Hepatocyte (in vitro differentiated cells): Measurements from ENCODE around the gene MTIF3. TPM values are rescaled to one million over a fixed set of nuclear protein-coding genes. Genes with fewer than 3 reads are reported as not detected.

Experiments
- DNase-seq: peaks from one replicate; pipeline ENCODE4 v3.0.0-alpha.2; 2016; ENCODE audit warnings: low spot score
- H2AFZ ChIP-seq: fragments of 200-600 bp; sonication (generic); 2 replicates; pipeline ENCODE4 v1.6.0; 2016; ENCODE audit warnings: antibody characterized with exemption, mild to moderate bottlenecking
- H3K27ac ChIP-seq: fragments of 200-600 bp; sonication (generic); 2 replicates; pipeline ENCODE4 v1.5.1; 2016; ENCODE audit warnings: mild to moderate bottlenecking
- H3K27me3 ChIP-seq: fragments of 200-600 bp; sonication (generic); 2 replicates; pipeline ENCODE4 v1.6.1; 2016
- H3K36me3 ChIP-seq: fragments of 200-600 bp; sonication (generic); replicated peaks from 2 replicates; pipeline ENCODE4 v1.5.1; 2016; ENCODE audit warnings: low read depth; ENCODE audit not compliant: insufficient read depth
- H3K4me1 ChIP-seq: fragments of 200-600 bp; sonication (generic); 2 replicates; pipeline ENCODE4 v1.5.1; 2016; ENCODE audit warnings: mild to moderate bottlenecking, moderate library complexity; ENCODE audit not compliant: insufficient read depth
- H3K4me2 ChIP-seq: fragments of 200-600 bp; sonication (generic); 2 replicates; pipeline ENCODE4 v1.6.0; 2016
- H3K4me3 ChIP-seq: fragments of 200-600 bp; sonication (generic); 2 replicates; pipeline ENCODE4 v1.5.1; 2016; ENCODE audit warnings: mild to moderate bottlenecking
- H3K79me2 ChIP-seq: fragments of 200-600 bp; sonication (generic); 2 replicates; pipeline ENCODE4 v1.6.0; 2017; ENCODE audit warnings: mild to moderate bottlenecking
- H3K9me2 ChIP-seq: fragments of 200-600 bp; sonication (generic); replicated peaks from 2 replicates; pipeline ENCODE4 v1.6.0; 2017; ENCODE audit warnings: mild to moderate bottlenecking; ENCODE audit not compliant: insufficient read depth
- H3K9me3 ChIP-seq: fragments of 200-600 bp; sonication (generic); 2 replicates; pipeline ENCODE4 v1.5.1; 2016; ENCODE audit warnings: low read depth, mild to moderate bottlenecking
- H4K20me1 ChIP-seq: fragments of 200-600 bp; sonication (generic); 2 replicates; pipeline ENCODE4 v1.6.0; 2016; ENCODE audit warnings: mild to moderate bottlenecking; ENCODE audit not compliant: insufficient read depth, poor library complexity, severe bottlenecking
- EZH2 ChIP-seq: fragments of 200-600 bp; sonication (generic); IDR thresholded peaks from 2 replicates; pipeline ENCODE4 v1.6.1; 2016; ENCODE audit warnings: antibody characterized with exemption, mild to moderate bottlenecking, borderline replicate concordance
- EZH2phosphoT487 ChIP-seq: fragments of 200-600 bp; sonication (generic); IDR thresholded peaks from one replicate; pipeline ENCODE4 v1.6.1; 2018; ENCODE audit warnings: antibody characterized with exemption, mild to moderate bottlenecking, low read depth, moderate library complexity; ENCODE audit not compliant: unreplicated experiment, severe bottlenecking
- WGBS: methylation state at CpG from one replicate; pipeline ENCODE4 v1.1.6; 2016; ENCODE audit warnings: low lambda C conversion rate; ENCODE audit errors: missing lambda C conversion rate; 5-methylcytosine and 5-hydroxymethylcytosine counted together
- polyA plus RNA-seq: library from polyadenylated mRNA; unstranded; fragments of >200 nt; fragmentation: Nextera tagmentation; extraction: Ambion mirVana; gene quantifications from 2 replicates; pipeline ENCODE4 v1.2.1, GENCODE V29; 2016
- total RNA-seq: library from RNA; depleted of rRNA; stranded (reverse); fragments of >200 nt; gene quantifications from 2 replicates; pipeline ENCODE4 v1.2.3, GENCODE V29; 2014
- TF ChIP-seq, protein P1 (sequence below): fragments of 200-600 bp; sonication (generic); IDR thresholded peaks from 2 replicates; pipeline ENCODE4 v1.5.1; 2016; ENCODE audit warnings: antibody characterized with exemption, mild to moderate bottlenecking; ENCODE audit not compliant: poor library complexity

MTIF3 gene
- total and polyA plus RNA-seq, 2 experiments from 2014 or later, result 58.0 to 66.7 TPM

DNA sequence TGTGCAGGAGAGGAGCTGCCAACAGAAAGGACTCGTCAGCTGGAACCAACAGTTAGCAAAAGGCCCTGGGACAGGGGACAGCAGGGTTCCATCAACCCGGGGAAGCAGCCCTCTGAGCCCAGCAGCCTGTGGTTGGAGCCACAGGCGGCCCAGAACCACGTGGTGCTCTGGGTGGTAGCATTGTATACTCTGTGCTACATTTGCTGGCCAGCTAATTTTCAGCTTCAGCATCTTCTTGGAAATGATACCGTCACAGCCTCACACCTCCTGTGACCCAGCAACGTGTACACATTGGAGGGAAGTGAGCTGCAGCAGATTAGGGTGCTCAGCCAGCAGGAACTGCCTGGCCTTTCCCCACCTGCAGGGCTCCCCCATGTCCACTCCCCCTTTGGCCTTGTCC is 13.1 kb upstream of the MTIF3 start:
- no peak overlapping the region for H3K4me2 ChIP-seq
- 82% methylated on average over 6 of the region's 6 CpGs for WGBS
- H4K20me1 ChIP-seq, result no peaks in the 10 kb centered on the region
- H3K4me3 ChIP-seq, result no peak overlapping the region
- no peak overlapping the region for H2AFZ ChIP-seq
- no peaks in the 10 kb centered on the region for H3K9me3 ChIP-seq
- no peak overlapping the region for H3K27ac ChIP-seq
- DNase-seq, result no peak
- no peak for TF ChIP-seq EZH2phosphoT487
- no peak for TF ChIP-seq EZH2
- TF ChIP-seq, protein P1, sequence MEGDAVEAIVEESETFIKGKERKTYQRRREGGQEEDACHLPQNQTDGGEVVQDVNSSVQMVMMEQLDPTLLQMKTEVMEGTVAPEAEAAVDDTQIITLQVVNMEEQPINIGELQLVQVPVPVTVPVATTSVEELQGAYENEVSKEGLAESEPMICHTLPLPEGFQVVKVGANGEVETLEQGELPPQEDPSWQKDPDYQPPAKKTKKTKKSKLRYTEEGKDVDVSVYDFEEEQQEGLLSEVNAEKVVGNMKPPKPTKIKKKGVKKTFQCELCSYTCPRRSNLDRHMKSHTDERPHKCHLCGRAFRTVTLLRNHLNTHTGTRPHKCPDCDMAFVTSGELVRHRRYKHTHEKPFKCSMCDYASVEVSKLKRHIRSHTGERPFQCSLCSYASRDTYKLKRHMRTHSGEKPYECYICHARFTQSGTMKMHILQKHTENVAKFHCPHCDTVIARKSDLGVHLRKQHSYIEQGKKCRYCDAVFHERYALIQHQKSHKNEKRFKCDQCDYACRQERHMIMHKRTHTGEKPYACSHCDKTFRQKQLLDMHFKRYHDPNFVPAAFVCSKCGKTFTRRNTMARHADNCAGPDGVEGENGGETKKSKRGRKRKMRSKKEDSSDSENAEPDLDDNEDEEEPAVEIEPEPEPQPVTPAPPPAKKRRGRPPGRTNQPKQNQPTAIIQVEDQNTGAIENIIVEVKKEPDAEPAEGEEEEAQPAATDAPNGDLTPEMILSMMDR, result no peak
- no peaks in the 10 kb centered on the region for H3K36me3 ChIP-seq
- no peaks in the 10 kb centered on the region for H3K27me3 ChIP-seq
- no peaks in the 10 kb centered on the region for H3K4me1 ChIP-seq
- no peaks in the 10 kb centered on the region for H3K9me2 ChIP-seq
- no peaks in the 10 kb centered on the region for H3K79me2 ChIP-seq

DNA sequence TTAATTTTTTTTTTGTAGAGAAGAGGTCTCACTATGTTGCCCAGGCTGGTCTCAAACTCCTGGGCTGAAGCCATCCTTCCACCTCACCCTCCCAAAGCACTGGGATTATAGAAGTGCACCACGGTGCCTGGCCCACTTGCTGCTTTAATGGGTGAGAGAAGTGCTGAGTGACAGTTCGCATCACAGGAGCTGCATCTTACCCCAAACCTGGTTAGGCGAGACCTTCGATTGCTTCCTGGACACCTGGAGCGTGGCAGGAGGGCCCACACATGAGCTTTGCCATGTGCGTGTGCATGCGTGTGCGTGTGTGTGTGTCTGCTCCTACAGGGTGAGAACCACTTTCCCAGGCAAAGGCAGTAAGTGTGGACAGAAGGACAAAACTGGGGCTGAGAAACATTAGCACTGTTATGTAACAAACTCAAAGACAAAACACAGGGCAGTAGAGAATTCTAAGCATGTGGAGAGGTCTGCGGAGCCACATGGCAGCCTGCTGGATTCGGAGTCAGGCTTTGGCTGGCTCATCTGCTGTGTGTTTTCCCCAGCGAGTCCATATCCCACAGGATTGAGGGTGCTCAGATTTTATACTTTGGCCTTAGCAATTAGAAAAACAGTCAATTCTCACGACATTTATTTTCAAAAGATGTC is 11.7 kb upstream of the MTIF3 start:
- no peaks in the 10 kb centered on the region for H3K9me3 ChIP-seq
- no peak for DNase-seq
- no peaks in the 10 kb centered on the region for H3K4me1 ChIP-seq
- no peaks in the 10 kb centered on the region for H3K27me3 ChIP-seq
- H3K27ac ChIP-seq, result no peak overlapping the region
- H2AFZ ChIP-seq, result no peak overlapping the region
- no peaks in the 10 kb centered on the region for H4K20me1 ChIP-seq
- H3K4me3 ChIP-seq, result no peak overlapping the region
- H3K4me2 ChIP-seq, result no peak overlapping the region
- no peaks in the 10 kb centered on the region for H3K9me2 ChIP-seq
- WGBS, result 76% methylated on average over 12 of the region's 12 CpGs
- H3K36me3 ChIP-seq, result no peaks in the 10 kb centered on the region
- TF ChIP-seq, protein P1, result no peak
- TF ChIP-seq EZH2phosphoT487 (no peak), EZH2 (no peak)
- H3K79me2 ChIP-seq, result no peaks in the 10 kb centered on the region

DNA sequence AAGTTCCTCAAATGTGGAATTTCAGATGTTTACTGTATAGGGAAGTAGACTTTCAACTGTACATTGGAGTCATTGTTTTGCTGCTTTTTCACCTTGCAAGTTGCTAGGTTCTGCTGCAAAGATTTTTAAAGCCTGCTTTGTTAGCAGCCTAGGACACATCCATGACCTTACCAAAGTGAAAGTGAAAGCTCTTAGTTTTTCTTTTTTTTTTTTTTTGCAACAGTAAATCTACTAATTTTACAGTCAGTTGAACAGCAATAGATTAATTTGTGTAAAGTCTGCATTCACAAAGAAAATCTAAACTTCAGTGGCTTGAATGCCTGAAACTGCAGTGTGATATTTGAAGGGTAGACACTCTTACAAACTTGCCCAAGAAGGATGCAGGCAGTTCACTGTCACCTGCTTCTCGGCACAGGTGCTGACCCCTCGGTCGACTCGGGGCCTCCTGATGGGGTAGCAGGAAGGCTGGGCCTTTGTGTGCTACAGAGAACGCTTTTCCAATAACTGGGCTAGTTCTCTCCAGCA is 5.0 kb upstream of the MTIF3 start:
- no peaks in the 10 kb centered on the region for H4K20me1 ChIP-seq
- H3K4me1 ChIP-seq, result no peaks in the 10 kb centered on the region
- no peak overlapping the region for H3K4me3 ChIP-seq
- H3K4me2 ChIP-seq, result peak overlapping the region; percentile 36
- no peaks in the 10 kb centered on the region for H3K9me3 ChIP-seq
- peak overlapping the region; percentile 28 for H3K27ac ChIP-seq
- no peak for DNase-seq
- TF ChIP-seq, protein P1, result no peak
- TF ChIP-seq EZH2 (no peak), EZH2phosphoT487 (no peak)
- H2AFZ ChIP-seq, result peak overlapping the region; percentile 53
- H3K79me2 ChIP-seq, result no peaks in the 10 kb centered on the region
- no peaks in the 10 kb centered on the region for H3K36me3 ChIP-seq
- H3K27me3 ChIP-seq, result no peaks in the 10 kb centered on the region
- 54% methylated on average over 5 of the region's 5 CpGs for WGBS
- H3K9me2 ChIP-seq, result no peaks in the 10 kb centered on the region
